Kidney (tissue), 22 donors: ENCODE data around the gene CLCA2. TPM values are rescaled to one million over a fixed set of nuclear protein-coding genes. Genes with fewer than 3 reads are reported as not detected.

Experiments used
- DNase-seq, 5 donors: peaks; one replicate each; pipeline ENCODE4 v3.0.0-alpha.2; 2013 to 2020
- FAIRE-seq: peaks from 2 replicates; lab custom pipeline; 2012; peaks lifted over from hg19 to GRCh38; lab: Jason Lieb, UNC
- H3K27ac ChIP-seq, 2 donors: one replicate each; pipeline ENCODE4 v1.7.0; 2013; ENCODE audit warnings: low read depth in 2 of 2, low read length in 2 of 2, inconsistent platforms in 1 of 2
- H3K27me3 ChIP-seq: one replicate; pipeline ENCODE4 v1.7.1; 2013; ENCODE audit warnings: low read length, inconsistent platforms; ENCODE audit not compliant: control insufficient read depth, insufficient read depth
- H3K36me3 ChIP-seq, 3 donors: one replicate each; pipeline versions ENCODE4 v1.7.0 to v1.7.1; 2013; ENCODE audit warnings: low read length in 3 of 3, control low read depth in 1 of 3, inconsistent platforms in 1 of 3; ENCODE audit not compliant: insufficient read depth in 3 of 3, control insufficient read depth in 2 of 3
- H3K4me1 ChIP-seq, 3 donors: one replicate each; pipeline versions ENCODE4 v1.7.0 to v1.7.1; 2013; ENCODE audit warnings: low read length in 3 of 3, inconsistent platforms in 1 of 3, low read depth in 1 of 3; ENCODE audit not compliant: control insufficient read depth in 2 of 3, insufficient read depth in 2 of 3
- H3K4me3 ChIP-seq, 3 donors: one replicate each; pipeline versions ENCODE4 v1.7.0 to v1.8.1; 2013; ENCODE audit warnings: low read length in 3 of 3, control low read depth in 1 of 3, inconsistent platforms in 1 of 3
- H3K9ac ChIP-seq, 3 donors: one replicate each; pipeline versions ENCODE4 v1.7.0 to v1.7.1; 2013; ENCODE audit warnings: low read length in 3 of 3, control low read depth in 1 of 3, inconsistent platforms in 1 of 3
- H3K9me3 ChIP-seq, 3 donors: one replicate each; pipeline versions ENCODE4 v1.7.0 to v1.7.1; 2013; ENCODE audit warnings: low read length in 3 of 3, control low read depth in 1 of 3, inconsistent platforms in 1 of 3; ENCODE audit not compliant: control insufficient read depth in 2 of 3, insufficient read depth in 1 of 3
- intact Hi-C: fragments of 100-400 bp; cut with DNase I; formaldehyde crosslinking; loops from one replicate; pipeline ENCODE4 v1.11.1; 2022
- long read RNA-seq, 10 donors: library from polyadenylated mRNA in 1 of 10; unstranded in 1 of 10; transcript quantifications; one replicate each; pipeline ENCODE4 v2.0.0 and lab custom pipeline, GENCODE V29; 2021 to 2026
- polyA plus RNA-seq: library from polyadenylated mRNA; stranded (reverse); fragments of 350-450 nt; fragmentation: Illumina TruSeq; extraction: RNeasy Lipid Tissue Mini Kit (QIAGEN cat#74804); gene quantifications from one replicate; pipeline ENCODE4 v1.2.3, GENCODE V29; 2014; ENCODE audit warnings: low read depth, low replicate concordance; ENCODE audit not compliant: insufficient read depth
- total RNA-seq: library from RNA; stranded (reverse); fragmentation: NEBNext Ultra II Directional; extraction: Animal tissue kit (Norgen Biotek cat#: 25700); gene quantifications from one replicate; pipeline ENCODE4 v1.2.1, GENCODE V29; 2021
- TF ChIP-seq, protein P1 (sequence below): IDR thresholded peaks from 3 replicates; pipeline ENCODE4 v1.5.1; 2012; ENCODE audit warnings: mild to moderate bottlenecking, moderate library complexity, borderline replicate concordance; ENCODE audit not compliant: insufficient read depth; ENCODE audit errors: extremely low read depth
- donor health status: control.
- donor health status: control.
- donor health status: control.
- donor health status: control.
- donor health status: control.
- donor health status: DM: yes; HTN: yes; CAD: no.
- donor health status: Normal renal cell carcinoma (clear cell type).

The CLCA2 gene, protein sequence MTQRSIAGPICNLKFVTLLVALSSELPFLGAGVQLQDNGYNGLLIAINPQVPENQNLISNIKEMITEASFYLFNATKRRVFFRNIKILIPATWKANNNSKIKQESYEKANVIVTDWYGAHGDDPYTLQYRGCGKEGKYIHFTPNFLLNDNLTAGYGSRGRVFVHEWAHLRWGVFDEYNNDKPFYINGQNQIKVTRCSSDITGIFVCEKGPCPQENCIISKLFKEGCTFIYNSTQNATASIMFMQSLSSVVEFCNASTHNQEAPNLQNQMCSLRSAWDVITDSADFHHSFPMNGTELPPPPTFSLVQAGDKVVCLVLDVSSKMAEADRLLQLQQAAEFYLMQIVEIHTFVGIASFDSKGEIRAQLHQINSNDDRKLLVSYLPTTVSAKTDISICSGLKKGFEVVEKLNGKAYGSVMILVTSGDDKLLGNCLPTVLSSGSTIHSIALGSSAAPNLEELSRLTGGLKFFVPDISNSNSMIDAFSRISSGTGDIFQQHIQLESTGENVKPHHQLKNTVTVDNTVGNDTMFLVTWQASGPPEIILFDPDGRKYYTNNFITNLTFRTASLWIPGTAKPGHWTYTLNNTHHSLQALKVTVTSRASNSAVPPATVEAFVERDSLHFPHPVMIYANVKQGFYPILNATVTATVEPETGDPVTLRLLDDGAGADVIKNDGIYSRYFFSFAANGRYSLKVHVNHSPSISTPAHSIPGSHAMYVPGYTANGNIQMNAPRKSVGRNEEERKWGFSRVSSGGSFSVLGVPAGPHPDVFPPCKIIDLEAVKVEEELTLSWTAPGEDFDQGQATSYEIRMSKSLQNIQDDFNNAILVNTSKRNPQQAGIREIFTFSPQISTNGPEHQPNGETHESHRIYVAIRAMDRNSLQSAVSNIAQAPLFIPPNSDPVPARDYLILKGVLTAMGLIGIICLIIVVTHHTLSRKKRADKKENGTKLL
- total RNA-seq (not detected), polyA plus RNA-seq (not detected)
- long read RNA-seq, donor 1: 0 reads
- long read RNA-seq, donor 2: 0 reads
- long read RNA-seq, donor 3: 0 reads
- long read RNA-seq, donor 4: 0 reads
- long read RNA-seq, donor 5: 0 reads
- long read RNA-seq, donor 6: 0 reads
- long read RNA-seq, donor 7: 0 reads
- long read RNA-seq, donor 8: 0 reads
- long read RNA-seq, donor 9: 0 reads
- long read RNA-seq, donor 10: 0 reads

DNA sequence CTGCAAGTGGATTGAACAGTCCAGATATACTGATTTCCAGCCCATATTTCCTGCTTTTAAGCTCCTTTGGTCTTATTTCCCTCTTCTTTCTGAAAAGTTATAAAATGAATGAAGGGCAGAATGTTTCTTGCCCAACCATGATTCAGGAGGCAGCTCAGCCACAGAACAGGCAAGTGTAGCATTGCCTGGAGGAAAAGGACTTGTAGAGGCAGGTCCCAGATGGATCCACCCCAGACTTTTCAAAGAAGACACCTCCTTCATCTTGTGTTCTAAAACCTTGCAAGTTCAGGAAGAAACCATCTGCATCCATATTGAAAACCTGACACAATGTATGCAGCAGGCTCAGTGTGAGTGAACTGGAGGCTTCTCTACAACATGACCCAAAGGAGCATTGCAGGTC, at the start of gene CLCA2:
TSS of gene CLCA2 (plus strand) at position 299 of the 400 bp plus-strand sequence. CDS start at position 376, 77 bp downstream.
- no peaks in the 10 kb centered on the region for H3K27me3 ChIP-seq
- H3K9ac ChIP-seq: no peak within 1 kb of the TSS
- no peaks in the 10 kb centered on the region for H3K9me3 ChIP-seq
- intact Hi-C loops: no loop called here
- no peaks in the 10 kb centered on the region for H3K36me3 ChIP-seq
- DNase-seq: no peak
- no peak within 1 kb of the TSS for H3K27ac ChIP-seq
- H3K4me3 ChIP-seq: no peak within 1 kb of the TSS
- FAIRE-seq: no peak
- H3K4me1 ChIP-seq: no peaks in the 10 kb centered on the region
- TF ChIP-seq, protein P1, sequence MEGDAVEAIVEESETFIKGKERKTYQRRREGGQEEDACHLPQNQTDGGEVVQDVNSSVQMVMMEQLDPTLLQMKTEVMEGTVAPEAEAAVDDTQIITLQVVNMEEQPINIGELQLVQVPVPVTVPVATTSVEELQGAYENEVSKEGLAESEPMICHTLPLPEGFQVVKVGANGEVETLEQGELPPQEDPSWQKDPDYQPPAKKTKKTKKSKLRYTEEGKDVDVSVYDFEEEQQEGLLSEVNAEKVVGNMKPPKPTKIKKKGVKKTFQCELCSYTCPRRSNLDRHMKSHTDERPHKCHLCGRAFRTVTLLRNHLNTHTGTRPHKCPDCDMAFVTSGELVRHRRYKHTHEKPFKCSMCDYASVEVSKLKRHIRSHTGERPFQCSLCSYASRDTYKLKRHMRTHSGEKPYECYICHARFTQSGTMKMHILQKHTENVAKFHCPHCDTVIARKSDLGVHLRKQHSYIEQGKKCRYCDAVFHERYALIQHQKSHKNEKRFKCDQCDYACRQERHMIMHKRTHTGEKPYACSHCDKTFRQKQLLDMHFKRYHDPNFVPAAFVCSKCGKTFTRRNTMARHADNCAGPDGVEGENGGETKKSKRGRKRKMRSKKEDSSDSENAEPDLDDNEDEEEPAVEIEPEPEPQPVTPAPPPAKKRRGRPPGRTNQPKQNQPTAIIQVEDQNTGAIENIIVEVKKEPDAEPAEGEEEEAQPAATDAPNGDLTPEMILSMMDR: no peak

DNA sequence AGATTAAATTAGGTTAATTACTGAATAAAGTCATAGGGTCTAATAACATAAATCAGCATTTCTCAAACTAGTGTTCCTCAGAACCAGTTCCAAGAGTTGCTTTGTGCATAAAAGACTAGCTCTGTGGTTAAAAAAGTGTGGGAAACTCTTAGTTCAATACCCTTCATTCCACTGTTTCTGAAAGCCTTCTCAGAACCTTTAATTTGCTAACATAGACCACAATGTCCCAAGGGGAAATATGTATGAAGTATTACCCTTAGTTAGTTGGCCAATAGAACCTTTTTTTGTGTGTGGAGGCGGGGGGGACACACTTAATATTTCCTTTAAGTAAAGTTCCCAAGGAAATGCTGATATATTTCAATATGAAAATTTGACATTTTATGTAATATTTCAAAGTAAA, 48.3 kb upstream of the CLCA2 start:
- intact Hi-C loops: no loop called here
- TF ChIP-seq, protein P1: no peak
- Histone ChIP-seq H3K9ac (no peak overlapping the region), H3K9me3 (no peaks in the 10 kb centered on the region), H3K27ac (no peak overlapping the region), H3K4me3 (no peak overlapping the region), H3K36me3 (peaks cover 0 to 2% (median 0%) of the 10 kb centered on the region in 3 donors), H3K4me1 (no peaks in the 10 kb centered on the region), H3K27me3 (no peaks in the 10 kb centered on the region)
- no peak for FAIRE-seq
- no peak for DNase-seq

DNA sequence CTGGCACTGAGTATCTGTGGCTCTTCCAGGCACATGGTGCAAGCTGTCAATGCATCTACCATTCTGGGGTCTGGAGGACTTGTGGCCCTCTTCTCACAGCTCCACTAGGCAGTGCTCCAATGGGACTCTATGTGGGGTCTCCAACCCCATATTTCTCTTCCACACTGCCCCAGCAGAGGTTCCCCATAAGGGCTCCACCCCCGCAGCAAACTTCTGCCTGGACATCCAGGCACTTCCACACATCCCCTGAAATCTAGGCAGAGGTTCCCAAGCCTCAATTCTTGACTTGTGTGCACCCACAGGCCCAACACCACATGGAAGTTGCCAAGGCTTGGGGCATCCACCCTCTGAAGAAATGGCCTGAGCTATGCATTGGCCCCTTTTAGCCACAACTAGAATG, 46.6 kb upstream of the CLCA2 start:
- Histone ChIP-seq H3K27me3 (no peaks in the 10 kb centered on the region), H3K4me3 (no peak overlapping the region), H3K27ac (no peak overlapping the region), H3K9me3 (no peaks in the 10 kb centered on the region), H3K4me1 (no peaks in the 10 kb centered on the region), H3K9ac (no peak overlapping the region), H3K36me3 (peaks cover 0 to 2% (median 0%) of the 10 kb centered on the region in 3 donors)
- TF ChIP-seq, protein P1: no peak
- intact Hi-C loops: no loop called here
- no peak for DNase-seq
- FAIRE-seq: no peak
